NCI-H1048 (cell line): ENCODE data around the gene SLC49A3.
"Not testable (repeated sequence)": the region's sequence is repeated elsewhere in the genome, so short reads cannot be mapped to it uniquely, and the experiment has no call there.

Experiments
- DNase-seq: peaks from one replicate; lab custom pipeline; 2025; lab: John Stamatoyannopoulos, UW

SLC49A3 gene

DNA sequence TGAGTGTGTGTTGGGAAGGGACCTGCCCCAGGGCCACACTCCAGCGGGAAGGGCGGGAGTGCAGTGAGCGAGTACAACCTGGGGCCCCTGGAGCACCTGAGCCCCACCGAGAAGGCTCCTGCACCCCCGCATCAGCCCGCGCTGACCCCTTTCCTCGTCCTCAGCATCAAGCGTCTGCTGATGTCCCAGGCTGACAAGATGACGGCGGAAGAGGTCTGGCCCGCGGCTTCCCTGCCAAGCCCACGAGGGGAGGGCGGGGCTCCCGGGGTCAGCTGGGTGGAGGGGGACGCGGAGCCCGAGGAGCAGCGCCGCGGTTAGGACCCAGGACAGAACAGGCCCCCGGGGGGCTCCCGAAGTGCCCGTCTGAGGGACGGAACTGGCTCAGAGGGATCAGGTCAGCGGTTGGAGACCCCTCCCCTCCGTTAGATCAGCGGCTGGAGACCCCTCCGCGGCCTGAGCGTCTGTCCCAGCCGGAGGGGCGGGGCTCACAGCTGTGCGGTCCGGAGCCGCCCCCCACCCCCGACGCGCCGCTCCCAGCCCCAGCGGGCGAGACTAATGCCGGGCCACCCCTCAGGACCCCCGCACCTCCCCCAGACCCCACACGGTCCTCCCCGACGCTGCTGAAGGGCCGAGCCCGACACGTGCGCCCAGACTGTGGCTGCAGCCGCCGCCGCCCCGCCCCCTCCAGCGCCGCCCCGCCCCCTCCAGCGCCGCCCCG is 7.9 kb downstream of the SLC49A3 start:
- DNase-seq: no peak

DNA sequence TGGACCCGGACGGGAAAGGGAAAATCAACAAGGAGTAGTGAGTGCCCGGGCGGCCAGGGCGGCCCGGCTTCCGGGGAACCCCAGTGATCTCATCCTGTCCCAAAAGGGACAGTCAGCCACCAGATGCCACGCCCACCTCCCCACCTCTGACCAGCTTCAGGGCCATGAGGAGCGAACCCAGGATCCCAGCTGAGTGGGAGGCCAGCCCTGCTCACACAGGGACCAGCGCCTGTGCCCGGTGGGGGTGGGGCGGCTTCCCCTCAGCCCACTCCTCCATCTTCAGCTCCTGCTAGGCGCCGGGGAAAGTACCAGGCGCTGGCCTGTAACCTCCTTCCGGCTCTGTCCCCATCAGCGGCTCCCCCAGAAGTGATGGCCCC is 8.4 kb downstream of the SLC49A3 start:
- DNase-seq: no peak

DNA sequence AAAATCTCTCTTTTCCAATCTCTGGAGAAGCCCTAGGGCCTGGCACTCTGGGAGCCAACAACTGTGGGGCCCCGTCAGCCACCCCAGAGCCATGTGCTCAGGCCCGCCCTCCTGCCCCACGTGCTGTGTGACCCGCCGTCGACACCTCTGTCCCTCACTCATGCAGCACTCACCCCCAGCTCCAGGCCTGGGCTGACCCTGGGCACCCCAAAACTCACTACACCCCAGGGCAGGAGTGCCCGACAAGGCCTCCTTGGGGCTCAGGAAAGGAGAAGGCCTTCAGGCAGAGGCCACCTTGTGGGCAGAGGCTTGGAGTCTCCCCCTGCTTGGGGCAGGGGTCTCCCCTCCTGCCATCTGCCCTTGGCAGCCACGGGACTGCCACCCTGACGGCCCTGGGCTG is 8.9 kb downstream of the SLC49A3 start:
- no peak for DNase-seq

DNA sequence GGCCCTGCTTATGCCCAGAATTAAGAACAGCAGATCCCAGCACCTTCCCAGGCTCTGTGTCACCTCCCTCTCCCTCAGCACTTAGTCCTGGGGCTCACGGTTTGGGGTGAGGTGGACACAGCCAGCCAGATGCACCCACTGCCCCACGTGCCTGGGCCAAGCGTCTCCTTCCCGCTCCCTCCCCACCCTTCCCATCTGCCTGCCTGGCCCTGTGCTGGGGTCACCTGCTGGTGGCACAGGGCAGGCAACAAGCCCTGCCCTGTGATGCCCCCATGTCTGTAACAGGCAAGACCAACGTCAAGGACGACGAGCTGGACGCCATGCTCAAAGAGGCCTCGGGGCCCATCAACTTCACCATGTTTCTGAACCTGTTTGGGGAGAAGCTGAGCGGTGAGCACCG is 9.3 kb downstream of the SLC49A3 start:
- no peak for DNase-seq

DNA sequence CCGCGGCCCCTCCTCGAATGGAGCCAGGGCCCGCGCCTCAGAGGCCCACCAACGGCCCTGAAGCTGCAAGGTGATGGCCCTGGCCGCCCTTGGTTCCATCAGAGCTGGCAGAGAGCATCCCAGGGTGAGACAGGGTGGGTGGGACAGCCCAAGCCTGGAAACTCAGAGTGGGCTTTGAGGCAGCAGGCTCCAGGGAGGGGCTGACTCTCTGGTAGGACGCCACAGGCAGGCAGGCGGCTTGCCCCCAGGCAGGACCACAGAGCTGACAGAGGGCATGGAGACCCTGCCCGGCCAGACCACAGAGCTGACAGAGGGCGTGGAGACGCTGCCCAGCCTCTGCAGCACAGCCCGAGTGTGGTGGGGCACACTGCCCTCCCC is 9.9 kb downstream of the SLC49A3 start:
- DNase-seq: no peak

DNA sequence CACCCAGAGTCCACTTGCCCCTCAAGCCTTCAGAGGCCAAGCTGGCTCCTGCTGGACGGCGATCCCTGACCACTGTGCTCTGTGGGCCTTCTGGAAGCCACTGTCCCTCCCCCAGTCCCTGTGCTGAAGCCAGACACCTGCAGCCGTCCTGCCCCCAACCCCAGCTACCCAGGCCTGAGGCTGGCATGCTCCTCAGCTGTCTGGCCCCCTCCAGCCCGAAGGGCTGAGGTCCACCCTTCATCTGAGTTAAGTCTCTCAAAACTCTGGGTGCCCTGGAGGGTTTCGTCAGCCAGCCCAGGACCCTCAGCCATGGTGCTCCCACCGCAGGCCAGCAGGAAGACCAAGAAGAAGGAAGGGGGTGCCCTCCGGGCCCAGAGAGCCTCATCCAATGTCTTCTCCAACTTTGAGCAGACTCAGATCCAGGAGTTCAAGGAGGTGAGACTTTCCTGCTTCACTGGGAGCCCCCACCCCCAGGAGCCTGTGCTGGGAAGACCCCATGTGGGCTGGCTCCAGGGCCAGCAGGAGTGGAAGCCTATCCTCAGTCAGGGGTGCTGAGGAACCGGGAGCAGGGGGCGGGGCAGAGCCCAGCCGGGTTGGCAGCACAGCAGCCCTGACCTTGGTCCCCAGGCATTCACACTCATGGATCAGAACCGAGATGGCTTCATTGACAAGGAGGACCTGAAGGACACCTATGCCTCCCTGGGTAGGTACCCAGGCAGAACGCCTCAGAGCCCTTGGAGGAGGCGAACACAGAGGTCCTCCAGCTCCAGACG is 10.4 kb downstream of the SLC49A3 start:
- DNase-seq: no peak

DNA sequence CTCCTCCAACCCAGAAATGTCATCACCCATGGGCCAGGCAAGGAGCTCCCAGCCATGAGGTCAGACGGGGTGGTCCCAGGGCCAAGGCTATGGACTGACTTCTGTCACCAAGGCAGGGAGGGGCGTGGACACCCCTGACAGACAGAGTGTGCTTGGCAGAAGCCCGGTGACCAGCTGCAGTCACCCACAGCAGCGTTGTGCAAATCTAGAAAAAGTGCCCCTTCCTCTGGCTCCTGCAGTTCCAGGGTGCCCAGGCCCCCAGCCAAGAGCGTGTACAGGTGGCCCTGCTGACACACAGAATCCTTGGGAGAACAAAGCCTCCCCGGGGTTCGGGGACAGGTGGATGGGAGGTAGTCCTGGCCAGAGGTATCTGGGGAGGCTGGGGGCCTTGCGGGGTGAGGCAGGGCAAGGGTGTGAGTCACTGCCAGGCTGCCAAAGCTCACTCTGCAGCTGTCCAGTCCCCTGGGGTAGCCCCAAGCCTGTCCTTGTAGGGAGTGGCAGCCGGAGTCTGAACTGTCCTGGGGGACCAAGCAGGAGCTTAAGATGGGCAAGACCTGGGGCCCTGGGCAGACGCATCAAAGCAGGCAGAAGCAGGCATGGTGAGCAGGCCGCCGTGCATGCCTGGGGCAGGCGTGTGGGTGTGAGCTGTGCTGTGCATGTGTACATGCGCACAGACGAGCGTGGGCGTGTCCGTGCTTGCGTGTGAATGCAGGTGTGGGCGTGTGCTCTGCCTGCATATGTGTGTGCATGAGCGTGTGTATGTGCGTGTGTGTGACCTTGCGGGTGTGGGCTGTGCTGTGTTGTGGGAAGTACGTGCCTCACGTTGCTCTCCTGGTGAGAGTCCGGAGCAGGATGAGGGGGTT is 11.3 kb downstream of the SLC49A3 start:
- DNase-seq: no peak

DNA sequence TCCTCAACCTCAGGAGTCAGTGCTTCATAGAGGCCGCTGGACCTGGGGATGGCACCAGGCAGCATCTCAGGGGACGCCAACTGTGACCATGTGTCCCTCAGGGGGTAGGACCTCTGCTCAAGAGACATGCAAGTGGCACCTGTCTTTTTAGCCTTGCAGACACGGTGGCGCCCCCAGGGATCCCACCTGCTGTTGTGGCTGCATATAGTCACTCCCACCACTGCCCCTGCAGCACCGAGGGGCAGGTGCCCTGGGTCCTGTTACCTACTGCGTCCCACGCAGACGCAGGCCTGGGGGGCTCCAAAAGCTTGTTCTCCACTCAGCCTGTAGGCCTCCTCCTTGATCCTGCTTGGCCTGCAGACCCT is 12.1 kb downstream of the SLC49A3 start:
- no peak for DNase-seq

DNA sequence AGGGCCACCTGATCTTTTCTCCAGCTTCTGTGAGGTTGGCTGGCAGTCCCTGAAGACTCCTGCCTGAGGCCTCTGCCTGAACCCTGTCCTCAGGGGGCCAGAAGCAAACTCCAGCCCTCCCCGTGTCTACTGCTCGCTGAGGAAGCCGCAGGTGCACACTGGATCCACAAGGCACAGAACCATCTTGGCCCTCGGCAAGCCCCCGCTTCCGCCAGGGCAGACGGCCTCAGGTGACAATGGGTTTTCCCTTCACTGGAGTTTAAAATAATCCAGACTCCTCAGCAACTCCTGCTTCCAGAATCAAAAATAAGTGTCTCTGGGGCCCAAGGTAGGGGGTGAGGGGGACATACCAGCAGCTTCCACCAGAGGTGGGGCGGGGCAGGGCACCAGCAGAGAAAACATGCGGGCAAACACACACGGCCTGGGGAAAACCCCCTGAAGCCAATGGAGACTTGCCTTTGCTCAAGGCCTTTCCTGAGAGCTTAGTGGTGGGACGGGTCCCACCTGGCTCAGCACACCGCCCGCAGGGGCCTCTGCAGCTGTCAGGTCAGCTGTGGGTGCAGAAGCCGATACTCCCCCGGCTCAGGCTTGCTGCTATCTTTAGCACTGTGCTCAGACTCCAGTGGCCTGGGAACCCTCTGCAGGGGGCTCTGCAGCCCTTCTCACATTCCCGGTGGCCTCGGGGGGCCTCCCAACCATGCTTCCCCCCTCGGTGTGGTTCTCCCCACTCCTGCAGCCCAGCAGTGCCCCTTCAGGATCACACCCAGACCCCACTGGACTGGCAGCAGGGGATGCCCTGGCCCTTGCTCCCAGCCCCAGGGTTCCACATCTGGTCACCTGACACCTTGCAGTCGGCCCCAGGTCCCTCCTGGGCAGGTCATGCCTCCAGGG is 12.7 kb downstream of the SLC49A3 start:
- DNase-seq: no peak

DNA sequence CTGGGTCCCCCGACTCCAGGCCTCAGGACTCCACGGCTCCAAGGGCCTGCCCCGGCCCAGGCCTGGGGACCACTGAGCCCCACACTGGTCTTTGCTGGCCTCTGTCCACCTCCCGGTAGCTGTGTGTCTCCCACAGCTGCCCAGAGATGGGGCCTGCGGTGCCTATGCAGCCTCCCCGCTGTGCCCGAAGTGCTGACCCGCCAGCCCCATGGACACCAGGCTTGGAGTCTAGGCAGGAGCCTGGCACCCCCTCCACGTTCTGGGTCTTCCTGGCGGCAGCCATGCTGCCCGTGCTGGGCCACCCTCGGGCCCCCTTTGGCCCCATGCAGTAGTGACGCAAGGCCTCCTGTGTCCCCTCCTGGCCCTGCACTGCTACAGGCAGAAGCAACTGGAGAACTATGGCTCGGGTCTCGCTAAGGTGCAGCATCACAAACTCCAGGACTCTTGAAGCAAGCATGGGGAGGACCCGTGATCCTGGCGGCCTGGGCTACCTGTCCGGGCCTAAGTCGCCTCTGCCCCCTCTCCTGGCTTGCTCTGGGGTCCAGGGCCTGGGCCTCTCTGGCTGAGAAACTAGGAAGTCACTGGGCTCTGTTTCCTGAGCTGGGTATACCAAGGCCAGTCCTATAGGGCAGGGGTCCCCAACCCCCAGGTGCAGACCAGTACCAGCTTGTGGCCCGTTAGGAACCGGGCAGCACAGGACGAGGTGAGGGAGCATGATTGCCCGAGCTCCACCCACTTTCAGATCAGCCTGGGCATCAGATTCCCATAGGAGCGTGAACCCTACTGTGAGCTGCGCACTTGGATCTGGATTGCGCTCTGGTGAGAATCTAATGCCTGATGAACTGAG is 13.7 kb downstream of the SLC49A3 start:
- DNase-seq: no peak

DNA sequence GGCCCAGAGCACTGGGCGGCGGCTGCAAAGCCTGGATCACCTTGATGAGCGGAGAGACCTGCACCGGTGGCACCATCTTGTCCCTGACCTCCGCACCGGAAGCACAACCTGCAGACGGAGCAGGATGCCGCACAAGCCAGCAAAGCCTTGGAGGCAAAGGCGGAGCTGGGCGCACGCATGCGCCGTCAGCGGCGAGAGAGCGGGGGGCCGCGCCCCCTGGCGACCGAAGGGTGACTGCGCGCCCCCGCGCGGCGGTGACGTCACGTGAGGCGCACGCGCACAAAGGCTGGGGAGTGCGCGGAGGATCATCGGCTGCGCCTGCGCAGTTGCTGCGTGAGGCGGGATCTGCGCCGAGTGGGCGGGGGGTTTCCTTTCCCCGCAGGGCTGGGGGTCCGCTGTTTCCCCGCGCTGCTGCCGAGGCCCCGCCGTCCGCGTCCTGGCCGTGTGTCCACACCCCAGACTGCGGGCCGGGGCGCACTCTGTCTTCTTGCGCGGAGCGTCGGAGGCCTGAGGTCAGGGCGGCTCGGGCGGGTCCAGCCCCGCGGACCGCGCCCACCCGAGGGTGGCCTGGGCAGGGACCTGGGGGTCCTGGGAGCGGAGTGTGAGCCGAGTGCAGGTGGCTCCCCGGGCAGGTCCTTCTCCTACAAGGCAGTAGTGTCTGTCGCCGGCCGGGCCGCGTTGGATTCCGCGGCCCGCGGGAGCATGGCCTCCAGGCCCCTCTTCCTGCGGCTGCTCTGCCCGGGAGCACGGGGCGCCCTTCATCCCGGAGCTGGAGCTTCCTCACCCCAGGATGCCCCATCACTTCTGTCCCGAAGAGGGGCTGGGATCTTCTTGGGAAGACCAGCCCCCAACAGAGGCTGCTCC is 14.5 kb downstream of the SLC49A3 start, which contains the start of the genes ATP5ME and MYL5:
TSS of gene ATP5ME (minus strand) at position 105 of the 864 bp plus-strand sequence. CDS start at position 76, 29 bp downstream.
TSS of gene MYL5 (plus strand) at position 371 of the 864 bp plus-strand sequence. CDS start 3,485 bp downstream, outside the sequence.
- peak; percentile 89 for DNase-seq

DNA sequence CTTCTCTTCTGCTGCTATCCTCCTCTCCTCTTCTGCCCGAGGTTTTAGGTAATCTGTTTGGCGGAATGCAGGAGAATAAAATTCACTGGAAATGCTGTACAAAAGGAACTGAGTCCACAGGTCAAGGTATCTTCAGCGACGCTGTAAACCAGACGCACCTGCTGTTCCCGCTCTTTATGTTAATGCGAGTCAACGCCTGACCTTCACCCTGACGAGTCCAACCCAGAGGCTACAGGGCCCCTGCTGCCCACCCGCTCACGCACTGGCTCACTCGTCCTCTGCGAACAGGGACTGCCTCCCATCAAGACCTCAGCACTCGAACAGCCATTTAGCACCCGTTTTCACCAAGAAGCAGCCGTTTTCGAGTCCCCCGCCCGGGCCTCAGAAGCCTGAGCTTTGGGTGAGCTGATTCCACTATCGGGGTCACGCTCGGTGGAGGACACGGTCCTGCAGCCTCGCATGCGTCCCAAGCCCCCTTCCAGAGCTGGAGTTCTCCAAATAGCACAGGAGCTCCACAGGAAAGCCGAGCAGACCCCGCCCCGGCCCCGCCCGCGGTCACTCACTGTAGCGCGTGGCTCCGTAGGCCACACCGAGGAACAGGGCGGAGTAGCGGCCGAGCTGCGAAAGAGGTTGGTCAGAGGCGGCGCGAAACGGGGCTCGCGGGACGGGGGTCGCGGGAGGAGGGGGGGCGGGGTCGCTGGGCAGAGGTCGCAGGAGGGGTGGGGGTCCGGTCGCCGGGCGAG is 15.4 kb downstream of the SLC49A3 start:
- DNase-seq: no peak

DNA sequence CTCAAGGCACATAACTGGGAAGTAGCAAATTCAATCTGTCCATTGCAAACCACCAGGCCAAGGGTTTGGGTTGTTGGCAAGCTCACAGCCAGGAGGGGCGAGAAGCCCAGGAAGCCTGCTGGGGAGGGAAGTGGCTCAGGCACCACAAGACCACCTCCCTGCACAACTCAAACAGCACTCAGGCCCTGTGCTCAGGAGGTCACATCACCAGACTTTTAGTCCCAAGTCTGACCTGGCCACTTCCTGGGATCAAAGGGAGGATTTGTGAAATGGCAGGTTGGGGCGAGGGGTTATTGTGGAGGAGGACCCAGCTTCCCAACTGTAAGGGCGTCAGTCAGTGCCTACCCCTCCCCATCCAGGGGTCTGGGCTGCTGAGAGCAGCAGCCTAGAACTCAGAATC is 17.2 kb downstream of the SLC49A3 start:
- no peak for DNase-seq

DNA sequence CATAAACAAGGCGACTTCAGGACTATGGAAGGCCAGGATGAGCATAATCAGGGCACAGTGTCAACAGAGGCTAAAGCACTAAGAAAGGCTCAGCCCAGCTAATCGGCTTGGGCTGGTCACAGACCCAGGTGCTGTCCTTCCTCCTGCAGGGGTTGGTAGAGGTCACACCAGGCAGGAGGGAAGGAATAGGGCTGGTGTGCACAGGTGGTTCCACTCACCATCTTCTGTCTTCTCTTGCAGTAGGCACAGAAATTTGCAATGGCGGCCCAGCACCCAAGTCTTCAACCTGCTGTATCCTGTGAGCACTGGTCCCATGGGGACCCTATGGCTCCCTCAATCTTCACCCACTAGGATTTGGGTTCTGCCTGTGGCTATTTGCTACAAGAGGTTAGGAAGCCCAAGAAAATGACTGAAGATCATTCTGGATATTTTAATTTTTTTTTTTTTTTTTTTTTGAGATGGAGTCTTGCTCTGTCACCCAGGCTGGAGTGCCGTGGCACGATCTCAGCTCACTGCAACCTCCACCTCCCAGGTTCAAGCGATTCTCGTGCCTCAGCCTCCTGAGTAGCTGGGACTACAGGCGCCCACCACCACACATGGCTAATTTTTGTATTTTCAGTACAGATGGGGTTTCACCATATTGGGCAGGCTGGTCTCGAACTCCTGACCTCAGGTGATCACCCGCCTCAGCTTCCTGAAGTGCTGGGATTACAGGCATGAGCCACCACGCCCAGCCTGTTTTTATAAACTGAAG is 19.0 kb downstream of the SLC49A3 start:
- not testable (repeated sequence) for DNase-seq

DNA sequence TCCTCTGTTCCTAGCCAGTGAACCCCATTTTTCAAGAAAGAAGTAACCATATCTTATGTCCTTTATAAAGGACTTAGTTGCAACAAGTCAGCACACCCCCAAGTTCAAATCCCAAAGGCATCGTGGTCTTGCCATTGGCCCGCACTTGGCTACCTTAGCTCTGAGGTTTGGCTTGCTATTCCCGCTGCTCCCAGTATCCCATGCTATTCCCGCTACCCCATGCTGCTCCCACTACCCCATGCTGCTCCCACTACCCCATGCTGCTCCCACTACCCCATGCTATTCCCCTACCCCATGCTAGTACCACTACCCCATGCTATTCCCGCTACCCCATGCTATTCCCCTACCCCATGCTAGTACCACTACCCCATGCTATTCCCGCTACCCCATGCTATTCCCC is 20.7 kb downstream of the SLC49A3 start:
- DNase-seq: not testable (repeated sequence)

DNA sequence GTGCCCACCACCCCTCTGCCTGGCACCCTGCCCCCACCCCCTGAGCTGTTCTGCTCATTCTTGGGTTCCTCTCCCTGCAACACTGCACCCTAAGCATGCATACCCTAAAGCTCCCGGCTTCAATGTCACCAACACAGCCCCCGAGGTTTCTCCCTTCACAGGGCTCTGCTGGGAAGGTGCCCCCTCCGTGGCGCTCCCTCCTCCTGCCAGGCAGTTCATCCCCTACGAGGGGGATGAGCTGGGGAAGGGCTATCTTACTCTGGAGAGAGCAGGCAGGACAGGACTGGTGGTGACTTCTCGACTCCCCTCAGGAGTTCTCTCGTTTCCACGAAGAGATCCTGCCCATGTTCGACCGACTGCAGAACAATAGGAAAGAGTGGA is 21.4 kb downstream of the SLC49A3 start:
- DNase-seq: no peak

DNA sequence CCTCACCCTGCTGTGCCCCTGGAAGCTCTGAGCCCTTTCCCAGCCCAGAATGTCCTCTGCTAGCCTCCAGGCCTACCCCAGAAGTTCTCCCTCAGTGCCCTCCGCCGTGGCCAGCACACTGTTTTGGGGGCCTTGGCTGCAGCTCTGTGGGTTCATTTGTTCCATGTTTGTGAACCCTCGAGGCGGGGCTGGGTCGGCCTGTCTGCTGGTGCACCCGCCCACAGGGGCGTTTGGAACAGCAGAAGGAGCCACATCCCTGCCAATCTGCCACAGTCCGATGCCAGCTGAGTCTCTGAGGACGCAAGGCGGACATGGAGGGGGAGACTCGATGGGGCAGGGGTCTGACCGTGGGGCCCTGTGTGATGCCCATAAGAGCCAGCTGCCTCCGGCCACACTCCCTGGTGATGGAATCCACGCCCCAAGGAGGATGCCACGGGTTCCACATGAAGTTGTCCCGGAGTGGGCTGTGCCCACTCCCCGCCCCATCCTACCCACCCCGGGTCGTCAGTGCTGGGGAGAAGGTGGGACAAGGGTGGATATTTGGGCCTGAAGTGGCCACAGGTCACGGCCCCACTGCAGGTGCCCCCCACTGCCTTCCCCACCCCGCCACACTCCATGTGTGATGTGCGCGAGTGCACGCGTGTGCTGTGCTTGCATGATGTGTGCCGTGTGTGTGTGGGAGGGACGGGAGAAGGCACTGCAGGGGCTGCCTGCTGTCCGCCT is 22.0 kb downstream of the SLC49A3 start:
- DNase-seq: no peak

DNA sequence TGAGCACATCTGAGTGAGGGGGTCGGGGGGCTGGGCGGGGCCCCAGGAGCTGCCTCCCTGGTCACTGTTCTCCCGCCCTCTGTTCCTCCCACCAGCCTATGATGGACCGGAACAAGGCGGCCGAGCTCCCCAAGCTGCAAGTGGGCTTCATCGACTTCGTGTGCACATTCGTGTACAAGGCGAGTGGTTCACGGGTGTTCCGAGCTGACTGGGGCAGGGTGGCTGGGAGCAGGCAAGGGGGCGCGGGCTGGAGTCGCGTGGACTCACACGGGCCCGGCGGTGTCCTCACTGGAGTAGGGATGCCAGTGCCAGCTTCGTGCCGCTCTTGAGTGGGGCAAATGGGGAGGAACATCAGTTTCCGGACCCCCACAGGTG is 22.5 kb downstream of the SLC49A3 start:
- DNase-seq: no peak
